Adrenal gland (tissue), 12 donors: Measurements from ENCODE around the gene ARL6IP6. TPM values are rescaled to one million over a fixed set of nuclear protein-coding genes. Genes with fewer than 3 reads are reported as not detected.

Source experiments
- DNase-seq, 7 donors: peaks; one replicate each; pipeline ENCODE4 v3.0.0-alpha.2; 2019 to 2020
- H3K27ac ChIP-seq, 5 donors: fragments of 200-600 bp; sonication (generic) in 4 of 5; 1 replicate in 3 of 5; 2 replicates in 2 of 5; pipeline versions ENCODE4 v1.5.1 to v1.8.0; 2016 to 2020; ENCODE audit warnings: mild to moderate bottlenecking in 1 of 5
- H3K27me3 ChIP-seq: fragments of 200-600 bp; 2 replicates; pipeline ENCODE4 v1.8.0; 2021
- H3K36me3 ChIP-seq, 2 donors: fragments of 200-600 bp; replicated peaks in 1 of 2; 1 replicate in 1 of 2; 2 replicates in 1 of 2; pipeline versions ENCODE4 v1.5.1 to v1.8.0; 2018 to 2022
- H3K4me1 ChIP-seq, 2 donors: fragments of 200-600 bp; replicated peaks in 1 of 2; 1 replicate in 1 of 2; 2 replicates in 1 of 2; pipeline versions ENCODE4 v1.5.1 to v1.8.0; 2018 to 2021
- H3K4me3 ChIP-seq, 4 donors: fragments of 200-600 bp; sonication (generic) in 3 of 4; one replicate each; pipeline ENCODE4 v1.5.1; 2016 to 2018
- H3K9me3 ChIP-seq, 3 donors: fragments of 200-600 bp; sonication (generic) in 1 of 3; replicated peaks in 1 of 3; 1 replicate in 2 of 3; 2 replicates in 1 of 3; pipeline versions ENCODE4 v1.5.1 to v1.8.0; 2016 to 2021
- CTCF ChIP-seq, 6 experiments: fragments of 450-650 bp in 4 of 6; fragments of 200-600 bp in 2 of 6; sonication (generic) in 1 of 6; IDR thresholded peaks; 1 replicate in 5 of 6; 2 replicates in 1 of 6; pipeline versions ENCODE4 v1.5.1 to v1.8.0; 2016 to 2021; ENCODE audit warnings: antibody characterized with exemption in 6 of 6, mild to moderate bottlenecking in 2 of 6, moderate library complexity in 1 of 6
- POLR2A ChIP-seq, 2 donors: fragments of 450-650 bp; IDR thresholded peaks; one replicate each; pipeline ENCODE4 v1.6.1; 2017; ENCODE audit warnings: antibody characterized with exemption in 2 of 2, mild to moderate bottlenecking in 2 of 2, moderate library complexity in 1 of 2
- WGBS, 4 donors: extraction: QIAGEN DNeasy Blood & Tissue Kit in 2 of 4; methylation state at CpG; one replicate each; pipeline versions ENCODE4 v1.1.5 to v1.1.7; 2013 to 2017; 5-methylcytosine and 5-hydroxymethylcytosine counted together
- intact Hi-C, 2 donors: fragments of 100-400 bp; cut with DNase I; formaldehyde crosslinking; loops; one replicate each; pipeline versions ENCODE4 v1.14.1 to v1.15.0; 2022 to 2023
- polyA plus RNA-seq, 3 donors: library from polyadenylated mRNA; stranded (reverse); fragments of 200-250 nt in 2 of 3; fragments of 350-450 nt in 1 of 3; fragmentation: Illumina TruSeq in 1 of 3; extraction: RNeasy Lipid Tissue Mini Kit (QIAGEN cat#74804) in 1 of 3; gene quantifications; one replicate each; pipeline ENCODE4 v1.2.3, GENCODE V29; 2013 to 2014
- total RNA-seq, 9 donors: library from RNA; depleted of rRNA in 4 of 9; stranded (reverse); fragments of >200 nt in 4 of 9; fragments of 120-200 nt in 1 of 9; fragmentation: NEBNext Ultra II Directional in 1 of 9; extraction: Animal tissue kit (Norgen Biotek cat#: 25700) in 1 of 9; gene quantifications; one replicate each; pipeline versions ENCODE4 v1.1.0 to v1.2.4, GENCODE V29; 2013 to 2023
- donor health status: healthy with polysubstance abuse.
- donor health status: Bipolar disorder and iron deficiency.
- donor health status: DM: yes; HTN: yes; CAD: no.
- donor health status: DM: no; HTN: no; CAD: no.
- donor health status: DM: no; HTN: no; CAD: no.
- donor health status: DM: yes; HTN: yes; CAD: no.

The ARL6IP6 gene
- total and polyA plus RNA-seq, 12 donors, result 5.0 to 24.5 (median 11.8) TPM

DNA sequence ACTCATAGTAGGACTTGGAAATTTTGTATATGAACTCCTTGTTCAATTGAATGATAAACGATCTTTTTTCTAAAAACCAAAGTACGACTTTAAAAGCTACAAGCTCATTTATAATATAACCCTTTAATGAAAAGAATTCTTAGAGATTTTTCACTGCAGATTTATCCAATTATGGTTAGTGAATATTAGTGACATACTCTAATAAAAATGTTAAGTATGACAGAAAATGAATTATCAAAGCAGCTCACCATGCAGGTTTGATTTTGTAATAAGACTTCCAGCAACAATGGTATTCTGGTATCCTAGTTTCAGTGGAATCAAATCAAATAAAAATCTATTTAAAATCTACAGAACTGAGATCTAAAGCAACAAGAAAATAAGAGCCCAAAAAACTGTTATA, 39.6 kb upstream of the ARL6IP6 start:
- Histone ChIP-seq H3K4me1 (peaks cover 0 to 4% of the 10 kb centered on the region in 2 donors), H3K4me3 (no peak overlapping the region), H3K27ac (no peak overlapping the region), H3K27me3 (no peaks in the 10 kb centered on the region), H3K9me3 (no peaks in the 10 kb centered on the region), H3K36me3 (peaks cover 0 to 55% of the 10 kb centered on the region in 2 donors)
- TF ChIP-seq CTCF (IDR thresholded peaks at IDR 0.05) (no peak), POLR2A (IDR thresholded peaks at IDR 0.05) (no peak)
- 81 to 84% (median 82%) methylated on average over 2 of the region's 2 CpGs for WGBS, 4 donors
- intact Hi-C loops, result no loop called here
- no peak for DNase-seq

GRCh38 chr2:152682663-152683062, 35.8 kb upstream of the ARL6IP6 start:
- Histone ChIP-seq H3K9me3 (no peaks in the 10 kb centered on the region), H3K4me1 (peaks cover 4 to 15% of the 10 kb centered on the region in 2 donors), H3K4me3 (no peak overlapping the region), H3K36me3 (peaks cover 0 to 26% of the 10 kb centered on the region in 2 donors), H3K27ac (no peak overlapping the region), H3K27me3 (no peaks in the 10 kb centered on the region)
- 84 to 87% (median 86%) methylated on average over 7 to 9 of the region's 9 CpGs for WGBS, 4 donors
- no peak for DNase-seq
- no peak for TF ChIP-seq CTCF (IDR thresholded peaks at IDR 0.05)
- TF ChIP-seq POLR2A (IDR thresholded peaks at IDR 0.05), result no peak
- intact Hi-C loops, result no loop called here

- Histone ChIP-seq H3K27ac (no peak overlapping the region), H3K27me3 (no peaks in the 10 kb centered on the region), H3K4me1 (peaks cover 4 to 15% of the 10 kb centered on the region in 2 donors), H3K4me3 (no peak overlapping the region), H3K36me3 (peaks cover 0 to 25% of the 10 kb centered on the region in 2 donors), H3K9me3 (no peaks in the 10 kb centered on the region)
- intact Hi-C loops, result no loop called here
- no peak for DNase-seq
- TF ChIP-seq CTCF (IDR thresholded peaks at IDR 0.05) (no peak), POLR2A (IDR thresholded peaks at IDR 0.05) (no peak)
These were observed 35.0 kb upstream of the ARL6IP6 start for GRCh38 chr2:152683400-152683799.

GRCh38 chr2:152686321-152686720, 32.1 kb upstream of the ARL6IP6 start:
- intact Hi-C loops, result no loop called here
- TF ChIP-seq CTCF (IDR thresholded peaks at IDR 0.05) (no peak), POLR2A (IDR thresholded peaks at IDR 0.05) (no peak)
- Histone ChIP-seq H3K27ac (no peak overlapping the region), H3K27me3 (no peaks in the 10 kb centered on the region), H3K36me3 (peaks cover 0 to 3% of the 10 kb centered on the region in 2 donors), H3K4me1 (peaks cover 4 to 15% of the 10 kb centered on the region in 2 donors), H3K4me3 (no peak overlapping the region), H3K9me3 (no peaks in the 10 kb centered on the region)
- no peak for DNase-seq
